HL-60 (cell line): Measurements from ENCODE around the gene SLC4A8.

Experiments
- DNase-seq, 2 experiments: peaks; one replicate each; pipeline ENCODE4 v3.0.0-alpha.2; 2010 to 2020; ENCODE audit warnings: low read depth in 1 of 2, low spot score in 1 of 2
- H3K27ac ChIP-seq: fragments of 250-450 bp; sonication (Bioruptor Pico); replicated peaks from 2 replicates; pipeline ENCODE4 v1.5.1; 2020; ENCODE audit warnings: mild to moderate bottlenecking, moderate library complexity
- H3K27me3 ChIP-seq: fragments of 250-450 bp; sonication (Bioruptor Pico); 2 replicates; pipeline ENCODE4 v1.5.1; 2021; ENCODE audit warnings: mild to moderate bottlenecking, moderate library complexity; ENCODE audit not compliant: insufficient read depth, poor library complexity, severe bottlenecking
- H3K4me3 ChIP-seq: replicated peaks from 2 replicates; pipeline ENCODE4 v1.5.1; 2011; ENCODE audit warnings: mild to moderate bottlenecking, control low read depth, low read length; ENCODE audit not compliant: insufficient read depth
- CTCF ChIP-seq: IDR thresholded peaks from one replicate; pipeline ENCODE4 v1.5.1; 2011; ENCODE audit warnings: low read length, control low read depth, inconsistent platforms; ENCODE audit not compliant: insufficient read depth
- GABPA ChIP-seq: IDR thresholded peaks from 2 replicates; pipeline ENCODE4 v1.6.1; 2012; ENCODE audit warnings: low read depth
- POLR2AphosphoS5 ChIP-seq: IDR thresholded peaks from 2 replicates; pipeline ENCODE4 v1.6.1; 2012; ENCODE audit warnings: low read depth
- REST ChIP-seq: IDR thresholded peaks from 2 replicates; pipeline ENCODE4 v1.6.1; 2012; ENCODE audit warnings: low read depth; ENCODE audit not compliant: insufficient replicate concordance
- SPI1 ChIP-seq: IDR thresholded peaks from 2 replicates; pipeline ENCODE4 v1.6.1; 2012; ENCODE audit warnings: low read depth, mild to moderate bottlenecking, borderline replicate concordance

The SLC4A8 gene

GRCh38 chr12:51517800-51518199, 93.2 kb downstream of the SLC4A8 start:
- TF ChIP-seq POLR2AphosphoS5 (no peak), SPI1 (no peak), GABPA (no peak), CTCF (no peak), REST (no peak)
- no peaks in the 10 kb centered on the region for H3K27me3 ChIP-seq
- no peak overlapping the region for H3K4me3 ChIP-seq
- no peak overlapping the region for H3K27ac ChIP-seq
- no peak for DNase-seq

GRCh38 chr12:51519755-51520154, 95.1 kb downstream of the SLC4A8 start:
- TF ChIP-seq GABPA (no peak), CTCF (no peak), REST (no peak), SPI1 (no peak), POLR2AphosphoS5 (no peak)
- DNase-seq = no peak

DNA sequence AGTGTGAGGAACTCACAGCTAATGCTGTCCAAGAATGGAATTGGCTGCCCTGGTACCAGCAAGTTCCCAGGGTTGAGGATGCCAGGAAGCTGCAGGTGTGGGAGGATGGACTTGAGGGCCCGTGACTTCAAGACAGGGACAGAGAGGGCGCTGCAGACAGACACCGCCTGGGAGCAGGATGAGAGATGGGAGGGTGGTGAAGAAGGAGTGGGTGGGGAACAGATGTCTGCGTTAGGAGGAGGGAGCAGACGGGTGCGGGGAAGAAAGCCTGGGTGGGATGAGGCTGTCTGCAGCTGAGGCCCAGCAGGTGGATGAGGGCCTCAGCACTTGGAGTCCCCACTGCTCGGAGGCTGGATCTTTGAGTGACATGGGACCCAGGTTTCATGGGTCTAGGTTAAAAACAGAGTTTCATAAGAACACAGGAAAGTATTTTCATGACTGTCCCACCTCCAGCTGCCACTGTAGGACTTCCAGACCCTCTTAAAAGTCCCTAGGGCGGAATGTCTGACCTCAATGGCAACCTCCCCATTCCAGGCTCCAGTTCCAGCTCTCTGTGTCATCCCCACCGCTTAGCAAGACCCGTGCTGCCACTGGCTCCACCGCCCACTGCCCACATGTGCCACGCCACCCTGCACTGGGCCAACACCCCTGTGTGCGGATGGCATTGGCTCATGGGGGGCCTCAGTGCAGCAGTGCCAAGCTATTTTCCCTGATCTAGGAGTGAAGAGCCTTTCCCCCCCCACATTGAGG, 96.1 kb downstream of the SLC4A8 start:
- TF ChIP-seq SPI1 (no peak), GABPA (no peak), CTCF (no peak), POLR2AphosphoS5 (no peak), REST (no peak)
- no peak overlapping the region for H3K4me3 ChIP-seq
- no peaks in the 10 kb centered on the region for H3K27me3 ChIP-seq
- no peak for DNase-seq
- no peak overlapping the region for H3K27ac ChIP-seq

More at GRCh38 chr12:51519755-51520154, 95.1 kb downstream of the SLC4A8 start:
- H3K27me3 ChIP-seq = no peaks in the 10 kb centered on the region
- no peak overlapping the region for H3K27ac ChIP-seq
- H3K4me3 ChIP-seq = no peak overlapping the region
